GM19438 (cell line): ENCODE measurements around the gene TDRD9.
A peak's percentile ranks its signal among the peaks of the same experiment; 100 is the strongest.

Experiments used
- ATAC-seq: cut with Tn5 transposase; IDR thresholded peaks from one replicate; pipeline ENCODE4 v1.9.1; 2021; ENCODE audit warnings: low read depth; ENCODE audit not compliant: unreplicated experiment

The TDRD9 gene

DNA sequence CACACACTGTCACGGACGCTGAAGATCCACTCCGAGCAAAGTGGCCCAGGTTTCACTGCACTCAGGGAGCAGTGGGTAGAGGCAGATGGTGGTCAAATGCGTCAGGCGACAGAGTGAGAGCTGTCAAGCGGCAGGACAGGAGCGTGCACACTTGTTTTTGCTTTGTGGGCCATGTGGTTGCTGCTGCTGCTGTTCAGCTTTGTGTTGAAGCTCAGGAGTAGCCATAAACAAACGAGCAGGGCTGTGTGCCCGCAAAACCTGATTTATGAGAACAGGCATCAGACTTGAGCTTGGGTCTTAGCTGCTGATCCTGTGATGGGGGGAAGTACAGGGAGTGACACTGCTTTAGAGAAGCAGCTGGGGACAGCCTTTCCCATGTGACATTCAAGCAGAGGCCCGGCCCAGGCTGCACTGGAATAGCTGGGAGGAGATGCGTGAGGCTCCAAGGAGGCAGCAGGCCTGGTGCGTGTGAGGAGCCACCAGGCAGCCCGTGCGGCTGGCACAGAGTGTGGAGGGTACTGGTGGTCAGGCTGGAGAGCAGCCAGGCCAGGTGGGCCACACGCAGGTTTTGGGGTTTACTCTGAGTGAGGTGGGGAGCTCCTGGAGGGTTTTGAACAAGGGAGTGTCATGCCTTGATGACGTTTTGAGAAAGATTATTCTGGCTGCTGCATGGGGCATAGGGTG lies 126.1 kb downstream of the TDRD9 start:
- no peak for ATAC-seq

DNA sequence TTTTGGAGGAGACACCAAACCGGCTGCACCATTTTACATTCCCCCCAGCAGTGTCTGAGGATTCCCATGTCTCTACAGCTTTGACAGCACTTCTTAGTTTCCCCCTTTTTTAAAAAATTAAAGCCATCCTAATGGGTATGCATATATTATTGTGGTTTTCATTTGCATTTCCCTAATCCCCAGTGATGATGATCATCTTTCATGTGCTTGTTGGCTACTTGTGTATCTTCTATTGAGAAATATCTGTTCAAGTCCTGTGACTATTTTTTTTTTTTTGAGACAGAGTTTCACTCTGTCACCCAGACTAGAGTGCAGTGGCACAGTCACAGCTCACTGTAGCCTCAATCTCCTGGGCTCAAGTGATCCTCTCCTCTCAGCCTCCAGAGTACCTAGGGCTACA lies 134.0 kb downstream of the TDRD9 start:
- ATAC-seq = no peak

DNA sequence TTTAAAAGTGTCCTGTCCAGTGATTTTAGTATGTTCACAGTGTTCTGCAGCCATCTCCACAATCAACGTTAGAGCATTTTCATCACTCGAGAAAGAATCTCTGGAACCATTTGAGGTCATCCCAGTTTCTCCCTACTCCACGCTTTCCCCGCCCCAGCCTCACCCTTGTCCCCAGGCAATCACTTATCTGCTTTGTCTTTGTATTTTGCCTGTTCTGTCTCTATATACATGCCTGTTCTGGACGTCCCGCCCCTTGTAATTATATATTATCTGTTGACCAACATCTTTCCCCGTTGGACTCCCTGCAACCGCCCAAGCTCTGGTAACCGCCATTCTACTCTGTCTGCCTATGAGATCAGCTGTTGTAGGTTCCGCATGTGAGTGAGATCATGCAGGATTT lies 135.7 kb downstream of the TDRD9 start:
- ATAC-seq = no peak

DNA sequence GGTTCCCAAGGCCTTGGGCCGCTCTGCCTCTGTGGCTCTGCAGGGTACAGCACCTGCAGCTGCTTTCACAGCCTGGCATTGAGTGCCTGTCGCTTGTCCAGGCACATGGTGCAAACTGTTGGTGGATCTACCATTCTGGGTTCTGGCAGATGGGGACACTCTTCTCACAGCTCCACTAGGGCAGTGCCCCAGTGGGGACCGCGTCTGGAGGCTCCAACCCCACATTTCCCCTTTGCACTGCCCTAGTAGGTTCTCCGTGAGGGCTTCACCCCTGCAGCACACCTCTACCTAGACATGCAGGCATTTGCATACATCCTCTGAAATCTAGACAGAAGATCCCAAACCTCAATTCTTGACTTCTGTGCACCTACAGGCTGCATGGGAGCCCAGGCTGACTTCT lies 138.0 kb downstream of the TDRD9 start:
- no peak for ATAC-seq

DNA sequence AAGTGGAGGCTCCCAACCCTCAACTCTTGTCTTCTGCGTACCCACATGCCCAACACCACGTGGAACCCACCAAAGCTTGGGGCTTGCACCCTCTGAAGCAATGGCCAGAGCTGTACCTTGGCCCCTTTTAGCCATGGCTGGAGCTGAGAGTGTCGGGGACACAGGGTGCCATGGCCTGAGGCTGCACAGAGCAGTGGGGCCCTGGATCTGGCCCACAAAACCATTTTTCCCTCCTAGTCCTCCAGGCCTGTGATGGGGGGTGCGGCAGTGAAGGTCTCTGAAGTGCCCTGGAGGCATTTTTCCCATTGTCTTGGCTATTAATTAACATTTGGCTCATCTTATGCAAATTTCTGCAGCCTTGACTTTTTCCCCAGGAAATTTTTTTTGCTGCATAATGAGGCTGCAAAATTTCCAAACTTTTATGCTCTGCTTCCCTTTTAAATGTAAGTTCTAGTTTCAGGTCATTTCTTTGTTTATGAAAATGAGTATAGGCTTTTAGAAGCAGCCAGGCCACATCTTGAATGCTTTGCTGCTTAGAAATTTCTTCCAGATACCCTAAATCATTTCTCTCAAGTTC lies 138.6 kb downstream of the TDRD9 start:
- no peak for ATAC-seq

DNA sequence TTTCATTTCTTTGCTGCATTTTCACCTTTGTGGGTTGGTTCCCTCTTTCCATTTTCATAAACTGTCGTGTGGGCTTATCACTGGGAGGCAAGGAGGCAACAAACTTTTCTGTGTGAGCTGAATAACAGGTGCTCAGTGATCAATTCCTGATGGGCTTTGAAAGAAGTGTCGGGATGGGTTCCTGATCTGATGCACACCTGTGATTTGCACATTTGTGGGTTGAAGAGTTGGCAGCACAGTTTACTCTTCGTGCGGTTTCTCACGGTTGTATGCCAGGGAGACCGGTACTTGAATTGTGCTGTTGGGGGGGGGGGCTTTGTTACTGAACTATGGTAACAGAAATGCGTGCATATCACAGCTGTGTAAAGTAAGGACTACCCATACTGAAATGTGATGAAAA lies 141.3 kb downstream of the TDRD9 start:
- ATAC-seq = no peak

DNA sequence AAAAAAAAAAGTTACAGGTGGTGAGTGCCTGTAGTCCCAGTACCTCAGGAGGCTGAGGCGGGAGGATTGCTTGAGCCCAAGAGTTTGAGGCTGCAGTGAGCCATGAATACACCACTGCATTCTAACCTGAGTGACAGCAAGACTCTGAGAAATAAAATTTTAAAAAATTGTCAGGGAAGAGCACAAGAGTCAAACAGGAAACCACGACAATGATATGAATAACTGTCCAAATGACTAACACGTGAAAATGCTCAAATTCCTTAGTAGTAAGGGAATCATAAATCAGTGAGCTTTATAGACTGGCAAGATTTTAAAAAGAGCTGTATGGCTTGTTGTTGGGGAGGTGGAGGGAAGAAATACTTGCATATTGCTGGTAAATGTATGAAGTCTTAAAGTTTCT lies 144.3 kb downstream of the TDRD9 start:
- ATAC-seq = no peak

DNA sequence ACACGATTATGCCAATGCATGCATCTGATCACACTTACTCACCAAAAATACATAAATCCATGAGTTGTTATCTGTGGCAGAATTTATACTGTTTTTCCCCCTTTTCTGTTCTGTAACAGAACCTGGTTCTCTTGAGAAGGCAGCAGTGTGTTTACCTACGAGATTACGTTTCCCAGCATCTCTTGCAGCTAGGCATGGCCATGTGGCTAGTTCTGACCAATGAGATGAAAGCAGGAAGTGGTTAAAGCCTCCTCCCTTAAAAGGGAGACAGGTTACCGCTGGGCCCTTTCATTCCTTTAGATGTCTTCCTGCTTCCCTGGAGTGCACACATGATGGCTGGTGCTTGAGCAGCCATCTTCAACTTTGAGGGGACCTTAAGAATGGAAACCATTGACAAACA lies 145.5 kb downstream of the TDRD9 start:
- ATAC-seq = no peak

DNA sequence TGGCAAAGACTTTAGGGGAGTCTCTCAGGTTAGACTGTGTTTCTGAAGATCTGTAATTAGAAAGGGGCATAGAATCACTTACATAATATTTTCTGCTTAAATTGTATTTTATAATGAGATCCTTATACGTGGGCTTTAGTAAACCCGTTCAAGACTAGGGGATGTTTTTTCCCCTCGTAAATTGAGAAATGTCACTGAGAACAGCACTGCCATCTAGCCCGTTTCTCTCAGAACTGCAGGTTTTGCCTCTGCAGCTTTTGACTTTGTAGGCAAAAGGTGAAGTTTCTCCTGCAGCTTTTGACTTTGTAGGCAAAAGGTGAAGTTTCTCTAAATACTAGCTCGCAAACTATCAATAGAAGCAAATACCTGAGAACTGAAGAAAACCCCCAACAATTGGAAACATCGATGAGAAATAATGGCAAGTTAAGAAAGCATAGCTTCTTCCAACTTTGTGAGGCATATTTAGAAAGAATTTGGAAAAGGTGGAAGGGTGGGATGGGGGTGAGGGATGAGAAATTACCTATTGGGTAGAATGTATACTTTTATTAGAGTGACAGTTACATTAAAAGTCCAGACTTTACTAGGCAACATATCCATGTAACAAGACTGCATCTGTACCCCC lies 147.4 kb downstream of the TDRD9 start:
- ATAC-seq = no peak

DNA sequence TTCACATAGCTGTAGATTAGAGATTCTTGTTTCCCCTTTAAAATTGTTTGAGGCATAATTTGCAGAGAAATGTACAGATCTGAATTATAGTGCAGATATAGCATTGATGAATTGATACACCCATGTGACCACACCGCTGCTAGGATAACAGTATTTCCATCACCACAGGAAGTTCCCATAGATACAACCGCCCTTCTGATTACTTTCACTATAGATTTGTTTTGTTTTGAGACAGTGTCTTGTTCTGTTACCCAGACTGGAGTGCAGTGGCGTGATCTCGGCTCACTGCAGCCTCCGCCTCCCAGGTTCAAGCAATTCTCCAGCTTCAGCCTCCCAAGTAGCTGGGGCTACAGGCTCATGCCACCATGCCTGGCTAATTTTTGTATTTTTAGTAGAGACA lies 148.5 kb downstream of the TDRD9 start:
- ATAC-seq = no peak

DNA sequence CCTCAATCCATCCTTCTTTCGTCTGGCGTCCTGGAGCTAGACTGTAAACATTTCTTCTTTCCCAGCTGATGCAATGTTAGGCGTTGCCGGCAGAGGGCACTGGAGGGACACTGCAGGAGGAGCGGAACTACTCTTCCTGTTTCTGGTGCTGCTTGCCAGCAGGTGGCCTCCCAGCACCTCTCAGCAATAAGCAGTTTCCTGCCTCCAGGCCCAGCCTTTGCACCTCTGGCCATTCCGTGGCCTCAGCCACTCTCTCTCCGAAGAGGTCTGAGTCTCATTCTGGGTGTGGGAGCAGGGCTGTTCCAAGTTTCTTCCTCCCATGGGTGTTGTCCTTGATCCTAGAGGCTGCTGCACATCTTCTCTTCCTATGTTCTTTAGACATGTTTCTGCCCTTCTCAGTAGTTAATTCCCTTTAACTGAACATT lies 149.8 kb downstream of the TDRD9 start:
- ATAC-seq = peak; percentile 78

DNA sequence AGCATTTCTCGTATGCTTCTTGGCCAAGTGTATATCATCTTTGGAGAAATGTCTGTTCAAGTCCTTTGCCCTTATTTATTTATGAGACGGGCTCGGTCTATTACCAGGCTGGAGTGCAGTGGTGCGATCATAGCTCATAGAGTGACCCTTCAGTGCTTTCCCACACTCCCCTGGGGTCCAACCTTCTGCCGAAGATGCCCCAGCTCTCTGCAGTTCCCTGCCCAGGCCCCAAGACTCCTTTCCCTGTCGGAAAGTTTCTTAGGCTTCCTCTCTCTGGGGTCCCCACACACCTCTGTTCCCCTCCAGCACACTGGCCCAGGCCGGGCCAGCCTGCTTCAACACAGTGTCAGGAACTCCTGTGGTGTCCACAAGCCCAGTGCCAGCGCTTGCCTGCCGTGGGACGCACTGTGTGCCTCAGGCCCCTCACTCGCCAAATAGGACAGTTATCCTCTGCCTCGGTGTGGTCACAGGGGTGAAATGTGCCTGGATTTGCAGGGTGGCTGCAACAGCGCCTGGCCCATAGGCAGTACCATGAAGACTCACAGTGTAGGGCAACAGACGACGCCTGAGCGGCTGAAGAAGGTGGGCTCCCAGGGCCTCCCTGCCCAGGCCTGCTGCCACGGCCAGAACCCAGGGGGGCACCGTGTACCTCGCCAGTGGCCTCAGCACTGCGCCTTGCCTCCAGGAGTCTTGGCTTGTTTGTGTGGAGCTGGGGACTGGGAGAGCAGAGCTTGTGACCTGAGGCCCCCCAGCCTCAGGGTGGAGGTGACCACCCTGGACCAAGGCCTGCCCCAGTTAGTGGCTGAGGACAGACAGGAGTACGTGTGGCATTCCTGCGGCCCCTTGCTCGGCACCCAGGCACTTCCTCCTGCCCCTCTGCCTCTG lies 152.4 kb downstream of the TDRD9 start:
- no peak for ATAC-seq

DNA sequence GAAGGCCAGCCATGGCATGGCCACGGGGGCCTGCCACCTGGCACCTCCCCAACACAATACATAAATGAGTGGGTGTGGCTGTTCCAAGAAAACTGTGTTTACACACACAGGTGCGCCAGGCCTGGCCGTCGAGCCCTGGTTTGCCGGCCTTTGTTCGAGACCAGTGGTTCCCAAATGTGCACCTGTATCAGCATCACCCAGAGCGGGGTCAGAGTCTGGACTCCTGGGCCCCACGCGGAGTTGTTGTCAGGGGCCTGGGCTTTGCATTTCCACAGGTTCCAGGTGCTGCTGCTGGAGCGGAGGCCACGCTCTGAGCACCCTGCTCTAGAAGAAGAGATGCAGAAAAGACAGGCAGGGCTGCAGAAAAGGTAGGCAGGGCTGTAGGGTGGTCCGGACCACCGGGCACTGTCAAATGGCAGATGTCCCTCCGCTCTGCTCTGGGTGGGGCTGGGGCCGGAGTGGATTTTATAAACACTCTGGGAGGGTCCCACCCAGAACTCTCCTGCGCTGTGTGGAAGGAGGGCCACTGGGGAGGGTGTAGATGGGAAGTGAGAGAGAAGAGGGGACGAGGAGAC lies 153.1 kb downstream of the TDRD9 start:
- ATAC-seq = no peak

DNA sequence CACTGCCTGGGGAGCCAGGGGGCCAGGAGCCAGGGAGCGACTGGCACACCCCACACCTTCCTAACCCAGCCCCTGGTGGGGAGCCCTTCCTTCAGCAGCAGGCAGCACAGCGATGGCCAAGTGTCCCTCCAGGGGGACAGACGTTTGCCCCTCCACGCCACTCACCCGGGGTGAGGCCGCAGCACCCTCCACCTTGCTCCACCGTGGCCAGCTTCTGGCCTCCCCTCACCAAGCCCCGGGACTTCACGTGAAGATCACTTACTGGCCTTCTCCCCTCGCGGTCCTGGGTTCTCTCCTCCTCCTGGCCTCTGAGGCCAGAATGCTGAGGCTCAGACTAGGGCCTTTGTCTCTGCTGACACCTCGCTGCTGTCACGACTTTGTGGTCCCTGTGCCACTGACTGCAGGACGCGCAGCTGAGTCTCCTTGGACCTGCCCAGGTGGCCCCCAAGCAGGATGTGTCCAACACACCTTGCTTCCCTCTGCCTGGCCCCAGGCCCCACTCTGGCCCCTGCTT lies 153.8 kb downstream of the TDRD9 start:
- no peak for ATAC-seq

DNA sequence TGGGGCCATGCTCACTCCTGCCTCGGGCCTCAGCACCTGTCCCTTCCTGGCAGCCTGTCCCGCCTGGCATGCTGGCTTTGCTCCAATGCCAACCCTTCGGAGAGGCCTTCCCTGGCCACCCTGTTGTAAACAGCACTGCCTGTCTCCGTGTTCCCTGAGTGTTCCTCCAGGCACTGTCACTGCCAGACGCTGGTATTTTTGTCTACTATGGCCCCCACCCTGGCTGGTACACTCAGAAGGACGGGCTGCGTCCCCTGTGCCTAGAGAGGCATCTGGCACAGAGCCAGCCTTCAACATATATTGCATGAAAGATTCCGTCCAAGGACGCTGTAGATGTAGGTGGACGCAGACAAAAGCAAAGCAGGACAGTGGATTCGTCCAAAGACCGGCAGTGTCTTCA lies 154.6 kb downstream of the TDRD9 start:
- ATAC-seq = no peak

DNA sequence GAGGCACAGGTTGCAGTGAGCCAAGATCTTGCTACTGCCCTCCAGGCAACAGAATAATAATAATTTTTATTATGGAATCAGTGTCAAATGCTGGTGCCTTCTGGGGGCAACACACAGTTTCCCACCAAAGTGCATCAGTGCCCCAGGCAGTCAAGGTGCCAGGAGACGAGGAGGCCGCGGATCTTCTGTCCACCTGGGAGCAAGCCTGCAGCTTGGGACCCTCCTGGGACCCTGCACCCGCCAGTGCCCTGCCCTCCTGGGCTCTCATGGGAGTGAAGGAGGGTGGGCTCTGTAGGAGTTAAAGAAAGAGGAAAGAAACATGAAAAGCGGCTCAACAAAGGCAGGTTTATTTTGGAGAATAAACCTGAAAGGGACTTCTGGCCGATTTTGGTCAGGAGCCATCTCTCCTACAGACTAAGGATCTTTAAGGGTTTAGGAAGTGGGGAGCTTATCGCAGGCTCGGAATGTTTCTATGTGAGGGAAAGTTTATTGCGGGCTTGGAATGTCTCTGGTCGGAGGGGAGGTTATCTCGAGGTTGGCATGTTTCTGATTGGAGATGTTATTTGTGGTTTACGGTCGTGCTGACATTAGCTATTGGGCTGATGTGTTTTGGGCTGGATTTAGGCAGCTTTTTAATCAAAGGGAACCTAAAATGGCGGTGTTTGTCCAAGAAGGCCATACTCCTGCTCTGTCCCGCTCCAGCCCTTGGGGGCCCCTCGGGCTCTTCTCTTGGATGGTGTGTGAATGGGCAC lies 156.2 kb downstream of the TDRD9 start:
- ATAC-seq = no peak

DNA sequence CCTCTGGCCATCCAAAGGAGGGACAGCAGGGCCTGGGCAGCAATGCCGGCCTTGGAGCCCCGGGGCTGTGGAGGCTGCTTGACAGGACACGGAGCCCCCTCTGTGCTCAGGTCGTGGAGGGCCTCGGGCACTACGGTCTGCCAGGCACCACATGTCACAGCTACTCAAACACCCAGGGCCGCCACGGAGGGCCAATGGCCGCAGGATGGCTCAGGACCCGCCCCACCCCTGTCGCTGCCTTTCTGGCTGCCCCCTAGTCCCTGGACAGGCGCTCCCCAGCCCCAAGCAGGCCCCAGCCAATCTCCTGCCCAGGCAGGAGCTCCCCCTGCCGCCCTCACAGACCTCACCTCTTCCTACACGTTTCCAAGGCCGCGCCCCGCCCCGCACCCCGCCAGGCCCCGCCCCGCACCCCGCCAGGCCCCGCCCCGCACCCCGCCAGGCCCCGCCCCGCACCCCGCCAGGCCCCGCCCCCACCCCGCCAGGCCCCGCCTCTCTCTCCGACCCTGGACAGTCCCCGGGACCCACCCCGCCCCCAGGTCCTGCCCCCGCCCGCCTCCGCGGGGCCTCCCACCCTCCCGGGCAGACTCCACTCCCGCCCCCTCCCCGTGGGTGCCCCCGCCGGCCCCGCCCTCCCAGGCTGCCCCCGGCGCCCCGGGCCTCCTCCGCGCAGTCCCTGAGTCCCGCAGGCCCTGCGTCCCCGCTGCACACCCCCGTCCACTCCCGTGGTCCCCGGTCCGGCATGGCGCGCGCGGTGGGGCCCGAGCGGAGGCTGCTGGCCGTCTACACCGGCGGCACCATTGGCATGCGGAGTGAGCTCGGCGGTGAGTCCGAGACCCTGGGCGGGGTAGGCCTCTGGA lies 157.0 kb downstream of the TDRD9 start, which contains the start of gene ASPG:
TSS of gene ASPG (plus strand) at position 669 of the 857 bp plus-strand sequence. CDS start at position 740, 71 bp downstream.
- no peak for ATAC-seq

DNA sequence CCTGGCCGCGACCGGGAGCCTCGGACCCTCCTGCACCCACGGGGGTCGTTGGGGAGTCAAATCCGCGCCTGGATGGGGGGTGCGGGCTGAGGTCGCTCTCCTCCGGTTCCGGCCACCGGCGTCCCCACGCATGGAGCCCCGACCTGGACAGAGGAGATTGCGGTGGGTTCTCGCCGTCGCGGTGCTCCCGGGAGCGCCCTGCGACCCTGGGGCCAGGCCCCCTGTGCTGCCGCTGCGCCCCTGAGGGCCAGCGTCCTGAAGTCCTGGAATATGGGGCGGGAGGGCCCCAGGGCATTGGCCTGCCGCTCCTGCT lies 157.6 kb downstream of the TDRD9 start:
- ATAC-seq = no peak

DNA sequence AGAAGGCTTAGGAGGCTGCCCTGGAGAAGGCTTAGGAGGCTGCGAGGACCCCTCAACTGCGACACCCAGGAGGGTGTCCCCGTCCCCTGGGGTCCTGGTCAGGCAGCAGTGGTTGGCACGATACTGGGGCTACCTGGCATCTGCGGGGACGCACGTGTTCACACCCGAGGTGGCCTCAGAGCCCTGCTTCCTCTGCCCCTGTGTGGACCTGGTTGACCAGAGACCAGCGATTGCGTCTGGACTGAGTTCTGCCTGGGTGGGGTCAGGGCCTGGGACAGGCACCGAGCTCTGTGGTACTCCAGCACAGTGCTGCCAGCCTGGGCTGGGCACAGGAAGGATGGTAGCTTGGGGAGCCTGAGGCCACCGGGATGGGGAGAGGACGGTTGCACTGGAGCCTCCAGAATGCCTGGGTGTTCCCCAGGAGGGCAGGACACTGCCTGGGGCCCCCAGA lies 158.0 kb downstream of the TDRD9 start:
- ATAC-seq = no peak
